Activated naive CD4-positive, alpha-beta T cell (primary cell): ENCODE results near the gene METTL26.
A peak's percentile ranks its signal among the peaks of the same experiment; 100 is the strongest.

Experiments
- DNase-seq, 4 experiments: peaks; one replicate each; lab custom pipeline; 2025; lab: John Stamatoyannopoulos, UW

METTL26 gene

GRCh38 chr16:637081-638018 lies 1.2 kb upstream of the METTL26 start:
- DNase-seq: peak; percentile 89 to 98 (median 92)

GRCh38 chr16:635573-636205 lies 416 bp downstream of the METTL26 start:
- peak in 1 of 4 experiments; percentile 33 for DNase-seq

- no peak for DNase-seq
These were observed 1.1 kb downstream of the METTL26 start for GRCh38 chr16:634996-635395.

- no peak for DNase-seq
These were observed 1.9 kb downstream of the METTL26 start for GRCh38 chr16:634051-634670.

GRCh38 chr16:633336-634050 lies 2.6 kb downstream of the METTL26 start:
- DNase-seq: no peak

- no peak for DNase-seq
These were observed 3.4 kb downstream of the METTL26 start for GRCh38 chr16:632486-633335.

- no peak for DNase-seq
These were observed 4.2 kb downstream of the METTL26 start for GRCh38 chr16:631808-632358.

- no peak for DNase-seq
These were observed 5.2 kb downstream of the METTL26 start, which contains the start of gene WFIKKN1 for GRCh38 chr16:630815-631405. Gene WFIKKN1 (plus strand): TSS chr16:630985. CDS start chr16:631254, 269 bp downstream.

GRCh38 chr16:630249-630814 lies 5.8 kb downstream of the METTL26 start:
- DNase-seq: no peak

GRCh38 chr16:629833-630248 lies 6.3 kb downstream of the METTL26 start:
- no peak for DNase-seq

GRCh38 chr16:629185-629832 lies 6.8 kb downstream of the METTL26 start:
- no peak for DNase-seq

- DNase-seq: no peak
These were observed 7.6 kb downstream of the METTL26 start for GRCh38 chr16:628321-629061.

GRCh38 chr16:627454-628239 lies 8.5 kb downstream of the METTL26 start:
- DNase-seq: no peak

GRCh38 chr16:626787-627453 lies 9.2 kb downstream of the METTL26 start:
- no peak for DNase-seq

GRCh38 chr16:625977-626765 lies 9.9 kb downstream of the METTL26 start:
- no peak for DNase-seq
